GM18867 (cell line): ENCODE results near the gene NFKB2.

Experiments
- ATAC-seq: cut with Tn5 transposase; IDR thresholded peaks from one replicate; pipeline ENCODE4 v1.9.1; 2021; ENCODE audit warnings: mild to moderate bottlenecking, moderate library complexity; ENCODE audit not compliant: unreplicated experiment

NFKB2 gene

DNA sequence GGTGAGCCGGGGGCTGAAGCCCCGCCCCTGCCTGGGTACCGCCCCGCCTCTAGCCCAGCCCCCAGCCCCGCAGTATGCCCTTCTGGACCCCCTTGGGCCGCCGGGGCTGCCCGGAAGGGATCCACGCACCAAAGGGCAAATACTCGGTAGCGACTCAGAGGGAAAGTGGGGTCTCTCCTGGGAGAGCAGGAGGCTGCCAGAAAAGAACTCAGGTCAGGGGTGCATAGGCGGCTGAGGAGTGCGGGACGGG is 25.9 kb downstream of the NFKB2 start:
- no peak for ATAC-seq

DNA sequence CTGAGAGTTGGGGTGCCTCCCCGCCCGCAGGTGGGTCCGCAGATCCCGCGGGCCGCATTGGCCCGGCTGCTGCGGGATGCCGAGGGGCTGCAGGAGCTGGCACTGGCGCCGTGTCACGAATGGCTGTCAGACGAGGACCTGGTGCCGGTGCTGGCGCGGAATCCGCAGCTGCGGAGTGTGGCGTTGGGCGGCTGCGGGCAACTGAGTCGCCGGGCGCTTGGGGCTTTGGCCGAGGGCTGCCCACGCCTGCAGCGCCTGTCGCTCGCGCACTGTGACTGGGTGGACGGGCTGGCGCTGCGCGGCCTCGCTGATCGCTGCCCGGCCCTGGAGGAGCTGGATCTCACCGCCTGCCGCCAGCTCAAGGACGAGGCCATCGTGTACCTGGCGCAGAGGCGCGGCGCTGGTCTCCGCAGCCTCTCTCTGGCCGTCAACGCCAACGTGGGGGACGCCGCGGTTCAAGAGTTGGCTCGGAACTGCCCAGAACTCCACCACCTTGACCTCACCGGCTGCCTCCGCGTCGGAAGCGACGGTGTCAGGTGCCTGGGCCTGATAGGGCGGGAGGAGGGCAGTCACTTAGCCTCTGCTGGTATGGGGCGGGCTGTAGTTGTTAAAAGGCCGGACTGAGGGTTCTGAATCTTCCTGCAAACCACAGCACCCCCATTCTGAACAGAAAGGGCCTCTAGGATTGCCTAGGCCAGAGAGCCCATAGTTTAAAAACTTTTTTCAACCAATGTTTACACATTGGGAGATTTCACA is 26.4 kb downstream of the NFKB2 start:
- peak; percentile 7 for ATAC-seq

DNA sequence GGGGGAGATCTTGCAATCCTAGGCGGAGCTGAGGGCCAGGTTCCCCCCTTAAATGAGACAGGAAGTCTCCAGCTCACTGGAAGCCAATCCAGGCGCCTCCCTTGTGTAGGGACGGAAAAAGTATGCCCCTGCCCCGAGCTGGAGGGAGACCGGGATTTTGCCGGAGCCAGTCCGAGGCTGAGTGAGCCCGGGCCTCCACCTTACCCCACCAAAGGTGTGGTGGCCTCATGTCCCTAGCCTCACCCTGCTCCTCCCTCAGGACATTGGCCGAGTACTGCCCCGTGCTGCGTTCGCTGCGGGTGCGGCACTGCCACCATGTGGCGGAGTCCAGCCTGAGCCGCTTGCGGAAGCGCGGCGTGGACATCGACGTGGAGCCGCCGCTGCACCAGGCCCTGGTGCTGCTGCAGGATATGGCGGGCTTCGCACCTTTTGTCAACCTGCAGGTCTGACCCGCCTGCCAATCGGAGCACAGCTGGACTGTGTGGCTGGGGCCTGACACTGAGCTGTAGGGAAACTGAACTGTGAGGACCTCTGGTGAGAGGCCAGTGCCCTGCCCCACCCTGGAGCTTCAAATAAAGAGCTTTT is 27.1 kb downstream of the NFKB2 start:
- ATAC-seq: no peak

DNA sequence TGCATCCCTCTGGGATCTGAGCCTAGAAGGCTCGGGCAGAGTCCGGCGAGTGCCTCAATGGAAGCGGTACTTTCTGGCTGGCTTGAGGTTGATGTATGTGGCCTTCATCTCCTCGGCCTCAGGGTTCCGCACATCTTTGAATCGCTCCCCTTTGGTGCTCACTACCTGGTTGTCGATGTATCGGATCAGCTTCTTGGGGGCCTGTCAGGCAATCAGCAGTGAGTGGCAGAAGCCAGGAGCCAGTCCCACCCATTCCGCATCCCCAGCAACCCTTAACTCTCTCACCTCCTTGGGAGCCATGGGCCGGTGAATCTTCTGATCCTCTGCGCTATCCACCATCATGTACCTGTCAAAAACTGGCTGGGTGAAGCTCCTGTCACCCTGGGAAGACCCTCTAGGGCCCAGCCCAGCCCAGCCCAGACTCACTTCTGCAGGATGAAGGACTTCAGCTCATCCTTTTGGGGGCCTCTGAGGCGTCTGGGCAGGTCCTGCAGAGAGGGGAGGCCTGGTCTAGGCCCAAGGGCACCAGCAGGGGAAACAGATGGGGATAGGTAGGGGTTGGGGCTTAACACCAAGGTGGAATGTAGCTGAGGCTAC is 28.0 kb downstream of the NFKB2 start:
- ATAC-seq: no peak

DNA sequence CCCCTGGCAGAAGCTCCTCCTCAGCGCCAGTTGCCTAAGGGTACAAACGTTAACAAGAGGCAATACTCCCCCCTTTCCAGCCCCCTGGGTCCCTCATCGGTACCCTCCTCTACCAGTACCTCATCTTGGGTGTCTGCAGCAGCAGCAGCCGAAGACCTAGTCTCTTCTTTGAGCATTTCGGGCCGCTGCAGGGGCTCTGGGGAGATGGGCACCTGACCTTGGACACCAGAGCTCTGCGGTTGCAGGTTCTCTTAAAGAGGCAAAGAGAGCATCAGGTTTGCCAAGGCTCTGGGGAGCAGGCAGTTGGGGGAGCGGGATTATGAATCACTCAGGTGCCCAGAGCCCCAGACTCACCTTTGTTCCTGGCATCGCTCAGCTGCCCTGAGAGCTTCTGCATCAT is 28.6 kb downstream of the NFKB2 start:
- ATAC-seq: no peak

DNA sequence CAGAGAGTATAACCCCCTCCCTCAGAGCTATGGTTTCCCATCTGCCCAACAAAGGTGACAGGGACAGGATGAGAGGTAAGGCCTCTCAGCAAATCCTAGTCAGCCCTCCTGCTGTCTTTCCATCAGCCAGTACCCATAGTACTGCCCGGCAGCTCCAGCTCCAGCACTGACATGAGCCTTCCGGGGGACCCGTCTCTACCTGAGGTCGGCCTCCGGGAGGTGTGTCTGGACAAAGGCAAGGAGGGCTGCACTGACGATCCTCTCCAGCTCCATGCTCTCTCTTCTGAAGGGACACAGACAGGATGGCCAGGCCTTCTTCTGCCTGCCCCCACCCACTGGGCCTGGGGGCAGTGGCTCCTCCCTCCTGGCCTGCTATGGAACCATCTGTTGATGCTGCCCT is 29.4 kb downstream of the NFKB2 start:
- ATAC-seq: no peak

DNA sequence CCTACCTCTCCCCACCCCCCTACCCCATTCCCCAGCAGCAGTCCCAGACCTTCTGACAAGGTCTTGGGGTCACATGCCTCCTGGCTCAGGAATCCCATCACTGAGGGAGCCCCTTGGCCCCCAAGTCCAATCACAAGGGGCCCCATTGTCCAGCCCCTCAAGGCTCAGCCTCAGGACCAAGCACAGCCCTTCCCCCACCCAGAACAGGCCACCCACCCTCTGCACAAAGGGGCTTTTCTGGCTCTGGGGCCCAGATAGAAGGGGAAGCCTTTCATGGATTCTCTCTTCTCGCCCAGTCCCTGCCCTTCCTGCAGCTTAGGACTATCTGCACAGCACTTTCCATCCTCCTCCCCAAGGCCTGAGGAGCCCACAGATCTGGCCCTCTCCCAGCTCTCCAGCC is 29.9 kb downstream of the NFKB2 start:
- no peak for ATAC-seq

DNA sequence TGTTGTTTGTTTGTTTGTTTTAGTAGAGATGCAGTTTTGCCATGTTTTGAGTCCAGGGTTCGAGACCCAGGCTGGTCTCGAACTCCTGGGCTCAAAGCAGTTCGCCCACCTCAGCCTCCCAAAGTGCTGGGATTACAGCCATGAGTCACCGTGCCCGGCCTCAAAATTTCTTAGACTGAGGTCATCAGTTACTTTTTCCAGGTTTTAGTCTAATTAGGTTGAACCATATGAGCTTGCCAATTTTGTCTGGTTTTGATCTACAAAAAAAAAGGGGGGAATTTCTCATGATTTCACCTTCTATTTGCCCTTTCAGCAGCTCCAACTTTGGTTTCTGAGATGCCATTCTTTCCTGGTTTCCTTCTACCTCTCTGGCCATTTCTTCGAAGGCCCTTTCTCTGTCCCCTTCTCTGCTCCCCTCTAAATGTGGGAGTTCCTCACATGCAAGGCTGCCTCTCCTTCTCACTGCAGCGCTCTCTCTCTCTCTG is 31.3 kb downstream of the NFKB2 start:
- ATAC-seq: no peak

DNA sequence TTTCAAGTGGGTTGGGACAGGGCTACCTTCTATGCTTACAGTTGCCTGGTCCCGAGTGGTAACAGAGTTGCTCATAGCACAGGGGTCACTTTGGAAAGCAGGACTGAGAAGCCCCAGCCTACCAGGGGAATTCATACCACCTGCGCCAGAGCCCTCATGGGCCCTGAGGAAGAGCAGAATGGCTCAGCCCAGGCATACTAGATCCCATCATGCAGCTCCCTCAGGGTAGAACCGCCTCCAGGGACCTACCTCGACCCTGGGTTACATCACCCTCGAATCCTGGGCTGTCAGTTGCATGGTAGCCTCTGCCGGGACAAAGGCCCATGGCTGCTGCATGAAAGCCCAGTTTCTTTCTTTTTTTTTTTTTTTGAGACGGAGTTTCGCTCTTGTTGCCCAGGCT is 34.0 kb downstream of the NFKB2 start:
- no peak for ATAC-seq

DNA sequence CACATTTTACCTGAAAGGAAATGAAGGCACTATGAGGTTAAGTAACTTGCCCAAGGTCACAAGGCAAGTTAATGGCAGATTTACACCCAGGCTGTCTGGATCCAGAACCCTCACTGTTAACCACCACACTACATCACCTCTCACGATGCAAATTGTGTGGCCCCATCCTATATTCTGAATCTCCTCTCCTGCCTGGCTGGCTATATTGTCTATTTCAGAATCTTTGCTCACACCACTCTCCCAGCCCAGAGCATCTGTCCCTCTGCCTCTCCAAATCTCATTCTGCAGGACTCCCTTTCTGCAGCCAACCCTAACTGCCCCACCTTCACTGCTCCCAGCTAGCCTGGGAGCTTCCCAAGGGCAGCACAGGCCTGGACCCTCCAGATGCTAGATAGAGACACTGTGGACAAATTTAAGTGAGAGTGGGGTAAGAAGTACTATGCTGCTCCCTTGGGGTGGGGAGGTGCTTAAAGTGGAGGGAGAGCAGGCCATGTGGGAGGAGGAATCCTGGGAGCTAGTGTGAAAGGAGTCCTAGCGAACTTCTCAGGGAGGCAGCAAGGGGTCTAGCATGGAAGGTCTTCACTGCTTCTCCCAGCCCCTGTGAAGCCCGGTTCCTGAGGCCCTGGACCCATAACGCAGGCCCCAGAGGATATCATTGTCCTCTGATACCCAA is 36.1 kb downstream of the NFKB2 start:
- no peak for ATAC-seq

DNA sequence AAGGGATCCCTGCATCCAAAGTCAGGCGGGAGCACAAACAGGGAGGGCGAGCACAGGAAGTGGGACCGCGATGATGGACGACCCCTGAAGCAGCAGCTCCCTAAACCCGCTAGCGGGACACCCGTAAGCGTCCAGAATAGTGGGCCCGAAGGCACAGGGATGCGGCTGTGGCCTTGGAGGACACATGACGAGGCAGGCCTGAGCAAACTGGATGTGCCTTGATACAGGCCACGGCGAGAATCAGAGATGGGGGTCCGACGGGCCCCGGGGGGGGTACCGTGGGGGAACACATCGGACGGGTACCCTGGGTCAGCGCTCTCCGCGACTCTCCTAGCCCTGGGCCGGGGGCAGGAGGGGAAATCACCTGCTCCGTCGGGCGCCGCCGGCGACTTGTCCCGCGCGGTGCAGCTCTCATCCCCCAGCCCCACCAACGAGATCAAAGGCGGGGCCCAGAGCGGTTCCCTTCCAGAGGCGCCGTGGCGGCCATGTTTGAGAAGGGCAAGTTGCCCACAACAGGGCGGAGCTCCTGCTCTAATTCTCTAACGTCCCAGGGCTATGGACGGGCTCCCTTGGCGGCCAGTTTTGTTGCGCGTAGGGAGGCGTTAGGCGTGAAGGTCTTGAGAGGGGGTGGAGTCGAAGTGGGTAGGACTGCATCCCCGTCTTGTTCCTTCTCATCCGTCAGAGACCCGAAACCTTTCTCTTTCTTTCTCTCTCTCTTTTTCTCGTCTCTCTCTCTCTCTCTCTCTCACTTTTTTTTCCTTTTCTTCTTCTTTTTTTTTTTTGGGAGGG is 36.9 kb downstream of the NFKB2 start, which contains the start of gene CUEDC2:
Gene CUEDC2 (minus strand): TSS at position 413 of the 789 bp plus-strand sequence. CDS start 7,386 bp downstream, outside the sequence.
- peak; percentile 86 for ATAC-seq

DNA sequence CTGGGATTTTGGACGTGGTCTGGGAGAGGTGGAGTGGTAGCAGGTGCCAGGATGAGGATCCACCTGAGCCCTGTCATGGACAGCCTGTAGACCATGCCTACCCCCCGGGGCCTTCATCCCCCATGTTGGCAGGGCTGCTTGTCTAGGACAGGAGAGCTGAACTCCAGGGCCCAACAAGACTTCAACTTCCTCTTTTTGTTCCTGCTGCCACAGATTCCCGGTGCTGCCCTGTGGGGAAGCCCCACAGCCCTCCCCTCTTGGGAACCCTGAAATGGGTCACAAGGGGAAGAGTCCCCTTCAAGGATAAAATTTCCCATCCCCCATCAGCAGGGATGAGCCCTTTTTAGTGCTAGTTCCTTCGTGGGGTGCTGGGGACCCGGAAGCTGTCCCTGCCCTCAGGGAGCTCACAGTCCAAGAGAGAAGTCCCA is 38.1 kb downstream of the NFKB2 start:
- no peak for ATAC-seq

DNA sequence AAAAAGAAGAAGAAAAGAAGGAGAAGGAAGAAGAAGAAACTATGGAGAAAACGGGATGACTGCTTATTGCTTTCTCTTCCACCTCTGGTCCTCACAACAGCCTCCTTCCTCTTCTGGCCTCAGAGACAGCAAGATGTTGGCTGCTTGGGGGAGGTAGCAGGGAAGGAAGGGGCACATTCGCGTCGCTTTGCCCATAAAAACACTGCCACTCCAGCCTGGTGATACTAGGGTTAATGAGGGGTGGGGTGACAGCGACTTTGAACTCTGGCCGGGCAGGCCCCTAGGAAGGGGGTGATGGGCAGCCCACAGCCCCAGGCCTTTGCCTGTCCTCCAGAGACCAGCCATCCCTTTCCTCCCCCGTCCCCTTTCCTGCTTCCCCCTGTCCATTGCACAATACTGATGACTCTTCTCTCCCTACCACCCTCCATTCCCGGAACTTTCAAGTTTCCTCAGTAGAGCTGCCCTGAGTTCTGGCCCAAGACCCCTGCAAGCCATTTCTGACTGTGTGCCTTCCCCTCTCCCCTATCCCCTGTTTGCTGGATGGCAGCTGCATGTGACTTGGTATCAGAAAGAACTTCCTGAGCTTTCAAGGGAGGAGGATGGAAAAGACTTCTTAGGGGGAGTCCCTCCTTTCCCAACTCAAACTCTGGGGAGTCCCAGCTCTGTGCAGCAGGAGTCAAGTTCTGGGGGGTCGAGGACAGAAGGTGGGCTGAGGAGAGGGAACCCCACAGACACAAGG is 39.1 kb downstream of the NFKB2 start:
- ATAC-seq: no peak

DNA sequence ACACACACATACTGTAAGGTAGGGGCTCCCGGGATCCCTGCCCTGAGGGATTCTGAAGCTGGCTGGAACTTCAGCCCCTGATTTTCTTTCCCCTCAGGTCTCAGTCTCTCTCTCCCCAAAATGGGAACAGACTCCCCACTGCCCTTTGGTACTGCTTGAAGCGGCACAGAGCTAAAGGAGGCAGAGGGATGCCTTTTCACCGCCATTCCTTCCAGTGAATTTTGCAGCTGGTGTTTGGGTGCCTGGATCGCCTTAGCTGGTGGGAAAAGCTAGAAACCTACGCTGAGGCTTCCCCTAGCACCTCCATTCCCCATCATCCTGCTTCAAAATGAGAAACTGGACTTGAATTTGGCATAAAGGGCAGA is 39.6 kb downstream of the NFKB2 start:
- ATAC-seq: no peak

DNA sequence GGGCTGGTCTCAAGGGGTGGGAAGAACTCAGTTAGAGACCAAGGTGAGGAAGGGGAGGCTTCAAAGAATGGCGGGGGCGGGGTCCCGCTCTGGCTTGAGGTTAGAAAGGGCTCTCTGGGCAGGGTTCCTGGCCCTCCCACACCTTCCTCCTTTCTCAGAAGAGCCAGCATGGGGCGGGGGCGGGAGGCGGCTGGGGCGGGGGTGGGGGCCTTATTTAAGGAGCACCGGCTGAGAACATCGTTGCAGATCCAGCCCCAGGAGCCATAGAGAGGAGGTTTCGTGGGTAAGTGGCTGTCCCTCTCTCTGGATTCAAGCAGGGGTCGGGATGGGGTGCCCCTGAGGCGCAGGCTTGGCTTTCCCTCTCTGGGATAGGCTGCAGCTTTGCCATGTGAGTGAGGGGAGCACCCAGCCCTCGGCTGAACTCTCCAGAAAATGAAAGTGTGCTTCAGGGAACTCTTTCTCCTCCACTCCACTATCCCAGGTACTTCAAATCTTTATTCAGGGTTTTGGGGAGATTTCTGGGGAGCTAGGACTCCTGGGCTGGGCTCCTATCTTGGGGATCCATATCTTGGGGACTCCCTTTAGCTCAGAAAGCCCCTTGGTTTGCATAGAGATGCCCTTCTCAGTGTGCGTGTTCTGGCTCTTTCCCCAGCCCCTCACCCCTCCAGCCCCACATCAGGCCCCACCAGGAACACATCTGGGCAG is 40.2 kb downstream of the NFKB2 start:
- ATAC-seq: no peak

DNA sequence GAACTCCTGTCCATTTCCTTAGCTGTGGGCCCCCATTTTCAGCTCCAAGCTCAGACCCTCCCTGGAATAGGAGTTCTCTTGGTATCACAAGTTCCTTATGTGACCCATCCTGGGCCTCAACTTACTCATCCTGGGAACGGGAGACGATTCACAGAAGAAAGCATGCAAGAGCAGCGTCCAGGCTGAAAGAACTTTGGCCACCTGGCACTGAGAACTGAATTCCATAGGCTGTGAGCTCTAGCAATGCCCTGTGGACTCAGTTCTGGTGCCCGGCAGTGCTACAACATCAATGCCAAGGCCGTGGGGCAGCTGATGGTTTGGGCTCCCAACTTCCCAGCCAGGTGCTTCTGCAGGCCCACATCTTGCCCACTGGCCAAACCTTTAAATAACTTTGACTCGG is 40.8 kb downstream of the NFKB2 start:
- ATAC-seq: no peak

DNA sequence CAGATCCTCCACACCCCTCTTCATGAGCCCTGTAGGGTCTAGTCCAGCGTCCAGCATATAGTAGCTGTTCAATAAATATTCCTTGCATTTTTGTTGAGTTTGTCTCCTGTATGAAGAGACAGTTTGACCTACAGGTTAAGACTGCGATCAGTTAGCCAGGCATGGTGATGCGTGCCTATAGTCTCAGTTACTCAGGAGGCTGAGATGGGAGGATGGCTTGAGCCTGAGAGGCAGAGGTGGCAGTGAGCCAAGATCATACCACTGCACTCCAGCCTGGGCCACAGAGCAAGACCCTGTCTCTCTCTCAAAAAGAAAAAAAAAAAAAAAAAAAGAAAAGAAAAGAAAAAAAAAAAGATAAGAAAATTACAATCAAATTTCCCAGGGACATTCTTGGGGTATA is 42.0 kb downstream of the NFKB2 start:
- ATAC-seq: no peak

DNA sequence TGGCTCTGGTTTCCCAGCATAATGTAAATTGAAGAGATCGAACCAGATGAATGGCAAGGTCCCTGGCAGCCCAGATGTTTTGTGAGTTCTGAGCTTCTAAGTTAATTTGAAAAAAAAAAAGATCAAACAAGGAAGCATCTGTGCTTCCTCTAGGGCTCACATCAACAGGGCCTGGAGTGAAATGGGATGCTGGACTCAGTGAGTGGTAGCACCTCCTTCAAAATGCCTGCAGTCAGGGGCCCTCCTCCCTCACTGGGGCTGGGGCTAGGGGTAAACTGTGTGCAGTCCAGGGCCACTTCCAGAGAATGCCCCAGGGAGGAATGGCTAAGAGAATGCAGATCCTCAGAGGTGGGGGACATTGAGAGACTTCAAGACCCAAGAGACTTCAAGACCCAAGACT is 42.9 kb downstream of the NFKB2 start:
- ATAC-seq: no peak

DNA sequence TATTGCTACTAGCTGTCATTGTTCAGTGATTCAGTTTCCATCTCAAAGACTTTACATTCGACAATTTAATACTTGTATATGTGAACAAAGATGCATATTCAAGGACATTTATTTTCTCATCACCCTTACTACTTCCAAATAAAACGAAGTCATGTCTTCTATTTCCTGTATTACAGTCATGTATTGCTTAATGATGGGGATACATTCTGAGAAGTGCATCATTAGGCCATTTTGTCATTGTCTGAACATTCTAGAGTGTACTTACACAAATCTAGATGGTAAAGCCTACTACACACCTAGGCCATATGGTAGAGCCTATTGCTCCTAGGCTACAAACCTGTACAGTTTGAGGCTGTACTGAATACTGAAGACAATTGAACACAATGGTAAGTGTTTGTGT is 49.3 kb downstream of the NFKB2 start:
- ATAC-seq: no peak
